ENCODE results near the gene YY1. TPM values are rescaled to one million over a fixed set of nuclear protein-coding genes. Genes with fewer than 3 reads are reported as not detected.

The YY1 gene
- total and polyA plus RNA-seq, 2 experiments from 2014 or later: 38.2 to 43.3 TPM

GRCh38 chr14:100329233-100330006, 90.5 kb downstream of the YY1 start:
- no peaks in the 10 kb centered on the region for H3K4me1 ChIP-seq (ENCODE audit: insufficient read depth)
- TF ChIP-seq EZH2phosphoT487 (IDR thresholded peaks at IDR 0.05; ENCODE audit: insufficient read depth, low read depth): no peak
- TF ChIP-seq EZH2 (IDR thresholded peaks at IDR 0.05; ENCODE audit: insufficient read depth, poor library complexity, severe bottlenecking): no peak
- no peak overlapping the region for H3K4me3 ChIP-seq
- peaks cover 7% of the 10 kb centered on the region for H3K36me3 ChIP-seq (ENCODE audit: low read depth)
- H3K79me2 ChIP-seq (ENCODE audit: insufficient read depth): no peaks in the 10 kb centered on the region
- H3K9me2 ChIP-seq (ENCODE audit: insufficient read depth): no peaks in the 10 kb centered on the region
- no peak overlapping the region for H3K9ac ChIP-seq
- no peaks in the 10 kb centered on the region for H3K9me3 ChIP-seq (ENCODE audit: low read depth)
- no peaks in the 10 kb centered on the region for H4K20me1 ChIP-seq (ENCODE audit: insufficient read depth)
- no peak overlapping the region for H3K4me2 ChIP-seq (ENCODE audit: unreplicated experiment)
- no peak overlapping the region for H3K27ac ChIP-seq
- WGBS, 2 experiments (ENCODE audit: low coverage in 1 of 2, low lambda C conversion rate in 2 of 2, missing lambda C conversion rate in 2 of 2): 88 to 89% methylated on average over 35 to 36 of the region's 36 CpGs
- no peak overlapping the region for H2AFZ ChIP-seq
- no peaks in the 10 kb centered on the region for H3K27me3 ChIP-seq (replicated peaks; ENCODE audit: insufficient read depth)
- in situ Hi-C loops (cut with MboI): no loop called here
- DNase-seq: no peak
- no peaks in the 10 kb centered on the region for H3F3A ChIP-seq (ENCODE audit: insufficient read depth)

- Histone ChIP-seq H2AFZ (no peak overlapping the region), H3K9me2 (ENCODE audit: insufficient read depth) (no peaks in the 10 kb centered on the region), H3K79me2 (ENCODE audit: insufficient read depth) (no peaks in the 10 kb centered on the region), H3F3A (ENCODE audit: insufficient read depth) (no peaks in the 10 kb centered on the region), H3K27me3 (replicated peaks; ENCODE audit: insufficient read depth) (no peaks in the 10 kb centered on the region), H3K4me1 (ENCODE audit: insufficient read depth) (no peaks in the 10 kb centered on the region), H3K4me2 (ENCODE audit: unreplicated experiment) (no peak overlapping the region), H3K9me3 (ENCODE audit: low read depth) (no peaks in the 10 kb centered on the region), H3K27ac (no peak overlapping the region), H4K20me1 (ENCODE audit: insufficient read depth) (no peaks in the 10 kb centered on the region), H3K4me3 (no peak overlapping the region), H3K9ac (no peak overlapping the region), H3K36me3 (ENCODE audit: low read depth) (peaks cover 13% of the 10 kb centered on the region)
- in situ Hi-C loops (cut with MboI): no loop called here
- WGBS, 2 experiments (ENCODE audit: low coverage in 1 of 2, low lambda C conversion rate in 2 of 2, missing lambda C conversion rate in 2 of 2): 72 to 83% methylated on average over 7 to 11 of the region's 11 CpGs
- no peak for DNase-seq
- TF ChIP-seq EZH2 (IDR thresholded peaks at IDR 0.05; ENCODE audit: insufficient read depth, poor library complexity, severe bottlenecking) (no peak), EZH2phosphoT487 (IDR thresholded peaks at IDR 0.05; ENCODE audit: insufficient read depth, low read depth) (no peak)
These were observed 91.0 kb downstream of the YY1 start for GRCh38 chr14:100330007-100330344.

GRCh38 chr14:100330388-100330931, 91.5 kb downstream of the YY1 start:
- Histone ChIP-seq H3K27ac (no peak overlapping the region), H3F3A (ENCODE audit: insufficient read depth) (no peaks in the 10 kb centered on the region), H3K4me3 (no peak overlapping the region), H3K79me2 (ENCODE audit: insufficient read depth) (no peaks in the 10 kb centered on the region), H3K27me3 (replicated peaks; ENCODE audit: insufficient read depth) (no peaks in the 10 kb centered on the region), H4K20me1 (ENCODE audit: insufficient read depth) (no peaks in the 10 kb centered on the region), H3K4me2 (ENCODE audit: unreplicated experiment) (no peak overlapping the region), H3K4me1 (ENCODE audit: insufficient read depth) (no peaks in the 10 kb centered on the region), H3K9ac (no peak overlapping the region), H3K9me3 (ENCODE audit: low read depth) (no peaks in the 10 kb centered on the region), H3K9me2 (ENCODE audit: insufficient read depth) (no peaks in the 10 kb centered on the region), H2AFZ (no peak overlapping the region), H3K36me3 (ENCODE audit: low read depth) (peaks cover 16% of the 10 kb centered on the region)
- 68% methylated on average over 13 of the region's 13 CpGs for WGBS, 2 experiments (ENCODE audit: low coverage in 1 of 2, low lambda C conversion rate in 2 of 2, missing lambda C conversion rate in 2 of 2)
- DNase-seq: no peak
- in situ Hi-C loops (cut with MboI): no loop called here
- TF ChIP-seq EZH2 (IDR thresholded peaks at IDR 0.05; ENCODE audit: insufficient read depth, poor library complexity, severe bottlenecking): no peak
- no peak for TF ChIP-seq EZH2phosphoT487 (IDR thresholded peaks at IDR 0.05; ENCODE audit: insufficient read depth, low read depth)

GRCh38 chr14:100332071-100332639, 93.2 kb downstream of the YY1 start:
- Histone ChIP-seq H3F3A (ENCODE audit: insufficient read depth) (no peaks in the 10 kb centered on the region), H3K9me2 (ENCODE audit: insufficient read depth) (no peaks in the 10 kb centered on the region), H3K9ac (no peak overlapping the region), H3K9me3 (ENCODE audit: low read depth) (no peaks in the 10 kb centered on the region), H3K79me2 (ENCODE audit: insufficient read depth) (no peaks in the 10 kb centered on the region), H3K4me3 (no peak overlapping the region), H3K27me3 (replicated peaks; ENCODE audit: insufficient read depth) (no peaks in the 10 kb centered on the region), H3K4me2 (ENCODE audit: unreplicated experiment) (no peak overlapping the region), H3K27ac (no peak overlapping the region), H2AFZ (no peak overlapping the region), H3K36me3 (ENCODE audit: low read depth) (peaks cover 27% of the 10 kb centered on the region), H3K4me1 (ENCODE audit: insufficient read depth) (no peaks in the 10 kb centered on the region), H4K20me1 (ENCODE audit: insufficient read depth) (no peaks in the 10 kb centered on the region)
- in situ Hi-C loops (cut with MboI): no loop called here
- DNase-seq: no peak
- WGBS, 2 experiments (ENCODE audit: low coverage in 1 of 2, low lambda C conversion rate in 2 of 2, missing lambda C conversion rate in 2 of 2): 73 to 74% methylated on average over 11 of the region's 11 CpGs
- TF ChIP-seq EZH2 (IDR thresholded peaks at IDR 0.05; ENCODE audit: insufficient read depth, poor library complexity, severe bottlenecking): no peak
- no peak for TF ChIP-seq EZH2phosphoT487 (IDR thresholded peaks at IDR 0.05; ENCODE audit: insufficient read depth, low read depth)

MicroRNAs encoded within 50 kb of the gene (microRNA counts, 767-probe panel; counts per million panel counts)
- 447 counts per million, percentile 86 among the panel's probes with 10 or more counts for microRNA hsa-miR-345-5p

Small RNA genes lying within 50 kb of the gene (microRNA-seq; reads per million reads assigned to microRNA genes)
- gene MIR345 (ENCODE audit: borderline number of aligned reads) (99.2 reads per million, percentile 49 among the genes with 10 or more reads in this experiment), gene MIR6764 (ENCODE audit: borderline number of aligned reads) (not detected)

Small RNA genes lying within 50 kb of the gene (small RNA-seq; reads per million reads assigned to genes)
- gene MIR345 (ENCODE audit: low read depth, low replicate concordance) (0.56 reads per million), gene RN7SL523P (ENCODE audit: low read depth, low replicate concordance) (not detected)

Other genes starting within 250 kb of the YY1 start
- gene EVL, start 173.7 kb upstream of the YY1 start, total RNA-seq (2014; rRNA removed; shearing (Covaris generic)): 15.8 and 29.9 TPM in 2 replicates
- 6.2 and 6.6 TPM in 2 replicates for gene EVL, start 173.7 kb upstream of the YY1 start, polyA plus RNA-seq (2016; fragmentation: Nextera tagmentation; extraction: Ambion mirVana)
- 1.4 TPM in 1 of 2 replicates, not detected in the other for gene DEGS2, start 79.5 kb upstream of the YY1 start, total RNA-seq (2014; rRNA removed; shearing (Covaris generic))
- not detected in 2 replicates for gene DEGS2, start 79.5 kb upstream of the YY1 start, polyA plus RNA-seq (2016; fragmentation: Nextera tagmentation; extraction: Ambion mirVana)
- gene SLC25A29, start 67.3 kb downstream of the YY1 start, total RNA-seq (2014; rRNA removed; shearing (Covaris generic)): 11.8 and 12.0 TPM in 2 replicates
- gene SLC25A29, start 67.3 kb downstream of the YY1 start, polyA plus RNA-seq (2016; fragmentation: Nextera tagmentation; extraction: Ambion mirVana): 5.5 TPM in 2 replicates
- gene SLC25A47, start 84.2 kb downstream of the YY1 start, total RNA-seq (2014; rRNA removed; shearing (Covaris generic)): not detected in 2 replicates
- not detected in 2 replicates for gene SLC25A47, start 84.2 kb downstream of the YY1 start, polyA plus RNA-seq (2016; fragmentation: Nextera tagmentation; extraction: Ambion mirVana)
- gene WDR25, start 137.3 kb downstream of the YY1 start, total RNA-seq (2014; rRNA removed; shearing (Covaris generic)): 15.3 and 22.4 TPM in 2 replicates
- gene WDR25, start 137.3 kb downstream of the YY1 start, polyA plus RNA-seq (2016; fragmentation: Nextera tagmentation; extraction: Ambion mirVana): 19.4 and 20.9 TPM in 2 replicates

Data from GM23248 (cell line).